CD4-positive, alpha-beta memory T cell (primary cell): Measurements from ENCODE around the gene ATG5. TPM values are rescaled to one million over a fixed set of nuclear protein-coding genes. Genes with fewer than 3 reads are reported as not detected.

ENCODE experiments used
- CTCF ChIA-PET: fragments of 350-600 bp; sonication (Branson Sonifier 250); formaldehyde crosslinking; loops from one replicate; lab custom pipeline; 2021; ENCODE audit warnings: inconsistent platforms; ENCODE audit not compliant: partially characterized antibody; lab: Charles Lee
- POLR2A ChIA-PET: fragments of 350-600 bp; sonication (Branson Sonifier 250); formaldehyde crosslinking; loops from one replicate; lab custom pipeline; 2021; ENCODE audit not compliant: partially characterized antibody; lab: Charles Lee
- DNase-seq, 5 donors: peaks; one replicate each; pipeline versions ENCODE4 v3.0.0 to v3.0.0-alpha.2; 2020 to 2022; ENCODE audit warnings: mixed read lengths in 1 of 5
- H3K27ac ChIP-seq: one replicate; pipeline ENCODE4 v1.7.0; 2013; ENCODE audit warnings: low read depth, low read length
- H3K27me3 ChIP-seq: 2 replicates; pipeline ENCODE4 v1.7.0; 2013; ENCODE audit warnings: mild to moderate bottlenecking, low read length, moderate library complexity; ENCODE audit not compliant: insufficient read depth
- H3K36me3 ChIP-seq: 2 replicates; pipeline ENCODE4 v1.7.0; 2013; ENCODE audit warnings: mild to moderate bottlenecking, low read length, moderate library complexity; ENCODE audit not compliant: insufficient read depth
- H3K4me1 ChIP-seq: 2 replicates; pipeline ENCODE4 v1.7.0; 2013; ENCODE audit warnings: mild to moderate bottlenecking, low read length, moderate library complexity; ENCODE audit not compliant: insufficient read depth
- H3K4me3 ChIP-seq, 2 donors: one replicate each; pipeline ENCODE4 v1.7.0; 2013; ENCODE audit warnings: low read length in 2 of 2, mild to moderate bottlenecking in 1 of 2
- H3K9me3 ChIP-seq, 2 donors: one replicate each; pipeline ENCODE4 v1.7.0; 2013; ENCODE audit warnings: low read length in 2 of 2, control low read depth in 1 of 2; ENCODE audit not compliant: control insufficient read depth in 1 of 2
- H3K27ac Mint-ChIP-seq, 7 donors: one replicate each; pipeline ENCODE4 v1.8.0; 2020 to 2021; ENCODE audit warnings: mixed read lengths in 7 of 7, mild to moderate bottlenecking in 6 of 7, inconsistent platforms in 3 of 7, moderate library complexity in 3 of 7
- H3K27me3 Mint-ChIP-seq, 2 donors: one replicate each; pipeline ENCODE4 v1.8.0; 2020 to 2021; ENCODE audit warnings: mixed read lengths in 2 of 2
- H3K36me3 Mint-ChIP-seq, 2 donors: one replicate each; pipeline ENCODE4 v1.8.0; 2020 to 2021; ENCODE audit warnings: mixed read lengths in 2 of 2, inconsistent platforms in 1 of 2, mild to moderate bottlenecking in 1 of 2
- H3K4me1 Mint-ChIP-seq, 4 donors: one replicate each; pipeline ENCODE4 v1.8.0; 2020 to 2021; ENCODE audit warnings: mixed read lengths in 4 of 4, mild to moderate bottlenecking in 1 of 4
- H3K4me3 Mint-ChIP-seq, 8 donors: one replicate each; pipeline ENCODE4 v1.8.0; 2020 to 2021; ENCODE audit warnings: mixed read lengths in 8 of 8, mild to moderate bottlenecking in 7 of 8, moderate library complexity in 6 of 8, inconsistent platforms in 3 of 8
- H3K9me3 Mint-ChIP-seq, 8 donors: one replicate each; pipeline ENCODE4 v1.8.0; 2020 to 2021; ENCODE audit warnings: mixed read lengths in 8 of 8, mild to moderate bottlenecking in 5 of 8, inconsistent platforms in 3 of 8, moderate library complexity in 1 of 8
- intact Hi-C: fragments of 100-400 bp; cut with micrococcal nuclease; formaldehyde crosslinking; loops from one replicate; pipeline ENCODE4 v1.15.1; 2023
- polyA plus RNA-seq, 2 donors: library from polyadenylated mRNA; unstranded; fragments of 300-500 nt; fragmentation: Illumina TruSeq; gene quantifications; one replicate each; pipeline ENCODE4 v1.2.3, GENCODE V29; 2021
- total RNA-seq, 2 experiments: library from RNA; stranded (reverse); gene quantifications; one replicate each; pipeline ENCODE4 v1.2.3, GENCODE V29; 2021

ATG5 gene
- total and polyA plus RNA-seq, 4 experiments from 2014 or later, result 26.8 to 49.7 (median 35.2) TPM

DNA sequence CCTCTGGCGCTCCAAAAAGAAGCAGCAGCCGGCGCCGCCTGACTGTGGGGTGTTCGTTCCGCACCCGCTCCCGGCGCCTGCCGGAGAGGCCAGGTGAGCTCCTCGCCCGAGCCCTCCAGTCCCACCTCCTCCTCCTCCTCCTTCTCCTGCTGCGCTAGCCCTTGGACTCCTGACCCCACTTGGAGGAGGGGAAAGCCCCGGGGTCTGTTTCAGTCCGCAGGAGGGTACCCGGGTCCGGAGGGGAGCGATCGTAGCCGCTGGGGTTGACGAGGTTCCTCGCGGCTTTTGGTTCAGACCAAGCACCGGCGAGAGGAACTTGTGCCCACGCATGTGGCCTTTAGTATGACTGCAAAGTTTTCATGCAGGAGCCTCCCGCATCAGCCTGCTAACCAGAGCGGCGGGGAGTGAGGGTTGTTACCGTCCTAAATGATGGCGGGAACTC is 35.5 kb upstream of the ATG5 start:
- POLR2A ChIA-PET, result interaction anchor here (1.0 to 1.2 kb wide), 2 partner anchors 36 to 152 kb away, joined by 3 read pairs; partner anchors contain the start of gene ATG5
- H3K27me3 ChIP-seq, result peaks cover 6% of the 10 kb centered on the region
- H3K4me3 Mint-ChIP-seq, result peak overlapping the region; percentile 79 to 89 (median 86)

DNA sequence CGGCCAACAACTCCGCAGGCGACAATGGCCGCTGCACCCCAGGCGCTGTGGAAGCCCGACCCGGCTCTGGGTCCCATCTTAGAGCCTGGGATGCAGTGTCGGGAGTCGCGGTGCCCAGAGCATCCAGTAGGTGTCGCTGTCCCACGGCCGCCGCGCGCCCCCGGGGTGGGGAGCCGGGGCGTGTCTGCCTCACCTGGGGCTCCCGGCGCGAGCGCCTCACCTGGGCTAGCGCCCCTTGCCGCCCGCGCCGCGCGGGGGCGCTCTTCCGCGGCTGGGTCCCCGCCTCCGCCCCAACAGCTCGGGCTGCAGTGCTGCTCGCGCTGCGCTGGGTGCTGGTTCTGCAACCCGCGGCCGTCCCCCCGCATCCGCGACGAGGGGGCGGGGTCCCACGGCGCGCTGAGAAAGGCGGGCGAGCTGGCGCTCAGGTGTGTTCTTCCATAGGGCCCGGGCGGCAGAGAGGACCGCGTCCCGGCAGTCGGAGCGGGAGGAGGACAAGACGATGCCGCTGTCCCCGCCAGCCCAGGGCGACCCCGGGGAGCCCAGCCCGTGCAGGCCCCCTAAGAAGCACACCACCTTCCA is 34.9 kb upstream of the ATG5 start, which contains the start of gene CRYBG1:
Gene CRYBG1, plus strand, starts transcription at position 308 of the 579 bp plus-strand sequence. Its CDS starts 192 bp downstream, at position 500.
- Histone ChIP-seq H3K27ac (no peak within 1 kb of the TSS), H3K36me3 (no peaks in the 10 kb centered on the region), H3K27me3 (peaks cover 9% of the 10 kb centered on the region), H3K9me3 (no peaks in the 10 kb centered on the region), H3K4me1 (peaks cover 17% of the 10 kb centered on the region), H3K4me3 (peak within 1 kb of the TSS; percentile 3 to 52)
- Mint-ChIP-seq H3K36me3 (no peaks in the 10 kb centered on the region), H3K4me1 (peaks cover 4 to 11% (median 9%) of the 10 kb centered on the region in 4 donors), H3K27ac (peak within 1 kb of the TSS in 3 of 7 donors; percentile 15 to 78 (median 53)), H3K9me3 (no peaks in the 10 kb centered on the region), H3K27me3 (peaks cover 15 to 28% of the 10 kb centered on the region in 2 donors), H3K4me3 (peak within 1 kb of the TSS; percentile 79 to 89 (median 86))
- DNase-seq, result peak; percentile 73 to 77 (median 75)
- ChIA-PET POLR2A (interaction anchor here (1.0 to 1.2 kb wide), 2 partner anchors 35 to 153 kb away, joined by 3 read pairs; partner anchors contain the start of gene ATG5), CTCF (interaction anchor here (0.6 to 2.8 kb wide), 15 partner anchors 8 to 929 kb away, joined by 3 to 21 read pairs (median 5); partner anchors contain the start of gene ATG5)
- intact Hi-C loops, result loop anchor here (1.0 to 5.0 kb wide), 2 partner anchors 33 to 619 kb away; partner anchors contain the start of gene ATG5

More for the DNA sequence above, 35.5 kb upstream of the ATG5 start:
- intact Hi-C loops, result loop anchor here (1.0 to 5.0 kb wide), 2 partner anchors 34 to 618 kb away; partner anchors contain the start of gene ATG5
- Mint-ChIP-seq H3K27me3 (peaks cover 10 to 23% of the 10 kb centered on the region in 2 donors), H3K9me3 (no peaks in the 10 kb centered on the region), H3K36me3 (no peaks in the 10 kb centered on the region), H3K27ac (peak overlapping the region in 1 of 7 donors; percentile 15), H3K4me1 (peaks cover 4 to 11% (median 9%) of the 10 kb centered on the region in 4 donors)
- CTCF ChIA-PET, result interaction anchor here (0.6 to 2.8 kb wide), 15 partner anchors 8 to 930 kb away, joined by 3 to 21 read pairs (median 5); partner anchors contain the start of gene ATG5
- H3K4me3 ChIP-seq, result peak overlapping the region; percentile 3 to 52
- peaks cover 17% of the 10 kb centered on the region for H3K4me1 ChIP-seq
- peak in 3 of 5 donors; percentile 12 to 41 (median 32) for DNase-seq
- no peaks in the 10 kb centered on the region for H3K36me3 ChIP-seq
- no peaks in the 10 kb centered on the region for H3K9me3 ChIP-seq
- H3K27ac ChIP-seq, result no peak overlapping the region

DNA sequence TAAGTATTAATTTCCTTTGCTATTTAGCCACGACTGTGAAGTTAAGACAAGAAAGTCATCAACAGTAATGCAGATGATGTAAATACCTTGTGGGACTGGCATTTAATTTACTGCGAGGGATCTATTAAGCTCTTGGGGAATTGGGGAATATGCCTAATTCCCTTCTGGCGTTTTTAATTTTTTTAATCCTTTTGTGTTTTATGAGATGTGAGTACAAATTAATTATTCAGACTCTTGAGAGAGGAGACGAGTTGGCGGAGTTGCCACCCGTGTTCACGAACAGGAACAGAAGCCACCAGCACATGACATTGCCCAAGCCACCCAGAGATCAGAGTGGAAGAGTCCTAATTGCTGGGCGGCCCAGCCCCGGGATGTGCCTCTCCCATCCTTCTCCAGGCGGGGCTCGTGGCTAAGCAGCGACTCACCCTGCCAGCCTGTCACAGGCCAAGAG is 34.4 kb upstream of the ATG5 start:
- intact Hi-C loops, result loop anchor here (1.0 to 5.0 kb wide), 2 partner anchors 33 to 619 kb away; partner anchors contain the start of gene ATG5
- POLR2A ChIA-PET, result no interaction called here
- peak overlapping the region; percentile 54 to 80 (median 74) for H3K4me3 Mint-ChIP-seq

DNA sequence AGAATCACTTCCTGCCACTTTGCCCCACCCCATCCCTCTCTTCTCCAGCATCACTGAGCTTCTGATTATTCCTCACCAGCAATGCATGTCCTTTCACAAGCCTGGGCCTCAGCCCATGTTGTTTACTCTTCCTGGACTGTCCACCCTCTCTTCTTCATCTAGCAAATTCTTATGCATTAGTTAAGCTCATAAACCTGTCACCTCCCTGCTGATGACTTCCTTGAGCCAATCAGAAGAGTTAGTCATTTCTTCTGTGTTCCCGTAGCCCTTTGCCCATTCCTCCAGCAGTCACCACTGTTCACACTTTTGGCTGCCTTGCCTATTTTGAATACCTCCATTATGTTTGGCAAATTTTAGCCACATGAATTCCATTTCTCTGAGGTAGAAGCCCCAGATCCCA is 30.8 kb upstream of the ATG5 start:
- CTCF ChIA-PET, result interaction anchor here (0.9 to 1.4 kb wide), 4 partner anchors 13 to 623 kb away, joined by 3 to 5 read pairs (median 3); no protein-coding TSS in a partner anchor
- H3K4me3 Mint-ChIP-seq, result no peak overlapping the region
- DNase-seq, result no peak
- H3K27ac Mint-ChIP-seq, result no peak overlapping the region
- Histone ChIP-seq H3K36me3 (no peaks in the 10 kb centered on the region), H3K4me3 (no peak overlapping the region), H3K4me1 (peaks cover 16% of the 10 kb centered on the region), H3K9me3 (no peaks in the 10 kb centered on the region), H3K27ac (no peak overlapping the region), H3K27me3 (peaks cover 10% of the 10 kb centered on the region)
- peaks cover 36 to 42% of the 10 kb centered on the region in 2 donors for H3K27me3 Mint-ChIP-seq
- intact Hi-C loops, result no loop called here
- POLR2A ChIA-PET, result no interaction called here
- H3K36me3 Mint-ChIP-seq, result peaks cover 0 to 8% of the 10 kb centered on the region in 2 donors
- H3K4me1 Mint-ChIP-seq, result peaks cover 4 to 11% (median 9%) of the 10 kb centered on the region in 4 donors
- H3K9me3 Mint-ChIP-seq, result peaks cover 0 to 12% (median 7%) of the 10 kb centered on the region in 8 donors

More for the DNA sequence above, 34.4 kb upstream of the ATG5 start:
- Histone ChIP-seq H3K27me3 (peaks cover 10% of the 10 kb centered on the region), H3K27ac (no peak overlapping the region), H3K36me3 (no peaks in the 10 kb centered on the region), H3K4me3 (peak overlapping the region in 1 of 2 donors; percentile 52), H3K9me3 (no peaks in the 10 kb centered on the region), H3K4me1 (peaks cover 17% of the 10 kb centered on the region)
- no peak for DNase-seq
- H3K27ac Mint-ChIP-seq, result peak overlapping the region in 2 of 7 donors; percentile 53 to 78
- peaks cover 18 to 30% of the 10 kb centered on the region in 2 donors for H3K27me3 Mint-ChIP-seq
- no peaks in the 10 kb centered on the region for H3K36me3 Mint-ChIP-seq
- CTCF ChIA-PET, result interaction anchor here (1.0 to 2.8 kb wide), 10 partner anchors 8 to 619 kb away, joined by 3 to 21 read pairs (median 6); partner anchors contain the start of gene ATG5
- no peaks in the 10 kb centered on the region for H3K9me3 Mint-ChIP-seq
- peaks cover 4 to 11% (median 9%) of the 10 kb centered on the region in 4 donors for H3K4me1 Mint-ChIP-seq

DNA sequence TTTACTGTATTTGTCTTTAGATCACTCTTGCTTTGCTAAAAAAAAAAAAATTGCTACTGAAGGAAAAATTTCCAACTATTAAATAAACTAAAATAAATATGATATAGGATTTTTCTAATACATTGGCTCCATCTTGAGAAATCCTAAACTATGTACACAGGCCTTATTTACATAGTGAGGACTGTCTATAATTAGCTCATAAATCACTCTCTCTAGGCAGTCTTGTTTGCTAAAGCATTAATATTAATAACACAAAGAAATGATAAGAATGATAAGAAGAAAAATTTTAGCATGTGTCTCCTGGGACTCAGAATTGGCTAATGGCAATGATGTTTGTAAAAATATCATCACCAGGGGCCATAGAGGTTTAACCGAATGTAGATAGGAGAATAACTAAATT is 21.7 kb upstream of the ATG5 start:
- H3K4me1 ChIP-seq, result no peaks in the 10 kb centered on the region
- no peaks in the 10 kb centered on the region for H3K27me3 ChIP-seq
- no peak overlapping the region for H3K4me3 ChIP-seq
- DNase-seq, result no peak
- H3K4me1 Mint-ChIP-seq, result no peaks in the 10 kb centered on the region
- intact Hi-C loops, result no loop called here
- peaks cover 0 to 3% (median 0%) of the 10 kb centered on the region in 8 donors for H3K9me3 Mint-ChIP-seq
- peaks cover 16% of the 10 kb centered on the region in 2 donors for H3K27me3 Mint-ChIP-seq
- H3K9me3 ChIP-seq, result no peaks in the 10 kb centered on the region
- no peak overlapping the region for H3K27ac ChIP-seq
- H3K36me3 ChIP-seq, result no peaks in the 10 kb centered on the region
- H3K36me3 Mint-ChIP-seq, result peaks cover 0 to 2% of the 10 kb centered on the region in 2 donors
- H3K27ac Mint-ChIP-seq, result no peak overlapping the region
- ChIA-PET POLR2A (no interaction called here), CTCF (interaction anchor here (0.8 to 2.5 kb wide), 5 partner anchors 8 to 219 kb away, joined by 3 to 11 read pairs (median 4); partner anchors contain the start of gene CRYBG1)
- no peak overlapping the region for H3K4me3 Mint-ChIP-seq

DNA sequence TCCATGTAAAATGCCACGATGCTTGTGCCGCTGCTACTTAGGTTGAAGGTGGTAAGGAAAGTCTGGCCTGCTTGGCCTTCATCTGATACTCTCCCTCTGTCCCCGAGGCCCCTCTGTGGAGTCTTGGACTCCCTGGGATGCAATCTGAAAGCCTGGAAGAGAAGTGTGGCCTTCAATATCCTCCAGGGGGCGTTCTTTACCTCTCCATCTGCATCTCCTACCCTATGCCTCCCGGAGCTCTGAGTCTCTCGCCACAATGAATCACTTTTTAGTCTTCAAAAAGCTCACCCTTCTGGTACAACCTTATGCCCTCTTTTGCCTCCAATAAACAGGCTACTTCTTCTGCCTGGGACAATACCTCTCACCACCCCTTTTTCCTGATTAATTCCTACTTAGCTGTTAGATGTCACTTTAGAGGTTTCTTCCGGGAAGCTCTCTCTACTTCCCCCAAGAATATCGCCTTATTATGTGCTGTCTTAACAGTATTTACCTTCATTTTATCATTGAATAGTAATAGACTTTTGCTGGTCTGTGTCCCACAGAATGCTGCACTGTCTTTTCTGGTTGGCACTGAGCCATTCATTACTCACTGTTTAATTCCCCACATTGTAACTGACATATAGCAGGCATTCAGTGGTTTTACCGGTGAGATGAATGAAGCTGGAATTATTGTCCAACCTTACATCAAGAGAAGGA is 13.9 kb upstream of the ATG5 start:
- Histone ChIP-seq H3K36me3 (no peaks in the 10 kb centered on the region), H3K9me3 (no peaks in the 10 kb centered on the region), H3K4me3 (no peak overlapping the region), H3K4me1 (peaks cover 5% of the 10 kb centered on the region), H3K27ac (no peak overlapping the region), H3K27me3 (no peaks in the 10 kb centered on the region)
- H3K27ac Mint-ChIP-seq, result peak overlapping the region in 2 of 7 donors; percentile 42 to 54
- peaks cover 0 to 6% (median 3%) of the 10 kb centered on the region in 4 donors for H3K4me1 Mint-ChIP-seq
- intact Hi-C loops, result loop anchor here (1.0 kb wide), 2 partner anchors 227 to 640 kb away; no protein-coding TSS in a partner anchor
- ChIA-PET CTCF (interaction anchor here (0.6 to 2.9 kb wide), 23 partner anchors 9 to 658 kb away, joined by 3 to 22 read pairs (median 4); partner anchors contain the start of gene CRYBG1), POLR2A (no interaction called here)
- no peaks in the 10 kb centered on the region for H3K9me3 Mint-ChIP-seq
- H3K4me3 Mint-ChIP-seq, result peak overlapping the region in 7 of 8 donors; percentile 4 to 49 (median 29)
- peak; percentile 28 to 54 (median 44) for DNase-seq
- H3K27me3 Mint-ChIP-seq, result peaks cover 12 to 23% of the 10 kb centered on the region in 2 donors
- no peaks in the 10 kb centered on the region for H3K36me3 Mint-ChIP-seq
